GM23338 (cell line): ENCODE measurements around the gene ROS1. TPM values are rescaled to one million over a fixed set of nuclear protein-coding genes. Genes with fewer than 3 reads are reported as not detected.

Experiments used
- ATAC-seq: fragments of 200-7000 bp; cut with Tn5 transposase; 3 replicates; pipeline ENCODE4 v1.9.1; 2020
- DNase-seq: peaks from one replicate; pipeline ENCODE4 v3.0.0-alpha.2; 2015; ENCODE audit warnings: low spot score
- H2AFZ ChIP-seq: fragments of 200-600 bp; sonication (generic); 2 replicates; pipeline ENCODE4 v1.8.0; 2016; ENCODE audit warnings: antibody characterized with exemption, mild to moderate bottlenecking, moderate library complexity
- H3F3A ChIP-seq: fragments of 200-600 bp; sonication (generic); replicated peaks from 2 replicates; pipeline ENCODE4 v1.8.0; 2017; ENCODE audit warnings: antibody characterized with exemption, mixed run types, low read depth
- H3K27ac ChIP-seq: fragments of 200-600 bp; sonication (generic); 2 replicates; pipeline ENCODE4 v1.6.1; 2016; ENCODE audit warnings: low read depth
- H3K27me3 ChIP-seq: fragments of 200-600 bp; sonication (generic); 2 replicates; pipeline ENCODE4 v1.8.0; 2016; ENCODE audit warnings: mild to moderate bottlenecking, mixed run types, moderate library complexity; ENCODE audit not compliant: insufficient read depth
- H3K36me3 ChIP-seq: fragments of 200-600 bp; sonication (generic); 2 replicates; pipeline ENCODE4 v1.8.0; 2016; ENCODE audit warnings: mild to moderate bottlenecking; ENCODE audit not compliant: insufficient read depth
- H3K4me1 ChIP-seq: fragments of 200-600 bp; sonication (generic); 2 replicates; pipeline ENCODE4 v1.8.0; 2016; ENCODE audit warnings: mild to moderate bottlenecking, moderate library complexity; ENCODE audit not compliant: insufficient read depth
- H3K4me2 ChIP-seq: fragments of 200-600 bp; sonication (generic); 2 replicates; pipeline ENCODE4 v1.7.1; 2017; ENCODE audit warnings: mixed run types
- H3K4me3 ChIP-seq: fragments of 200-600 bp; sonication (generic); 2 replicates; pipeline ENCODE4 v1.6.1; 2016; ENCODE audit warnings: mixed run types
- H3K79me2 ChIP-seq: fragments of 200-600 bp; sonication (generic); replicated peaks from 2 replicates; pipeline ENCODE4 v1.8.0; 2017; ENCODE audit warnings: mild to moderate bottlenecking; ENCODE audit not compliant: insufficient read depth
- H3K9me2 ChIP-seq: fragments of 200-600 bp; sonication (generic); 2 replicates; pipeline ENCODE4 v1.8.0; 2017; ENCODE audit not compliant: insufficient read depth
- H4K20me1 ChIP-seq: fragments of 200-600 bp; sonication (generic); replicated peaks from 2 replicates; pipeline ENCODE4 v1.8.0; 2017; ENCODE audit warnings: mild to moderate bottlenecking; ENCODE audit not compliant: insufficient read depth
- H3K27ac Mint-ChIP-seq: 2 replicates; pipeline ENCODE4 v1.8.0; 2020; ENCODE audit warnings: inconsistent platforms, mild to moderate bottlenecking, moderate library complexity, mixed read lengths
- H3K27me3 Mint-ChIP-seq: 3 replicates; pipeline ENCODE4 v1.8.0; 2022; ENCODE audit warnings: low read depth, mild to moderate bottlenecking, moderate library complexity, mixed read lengths, inconsistent platforms; ENCODE audit not compliant: insufficient read depth, poor library complexity
- H3K36me3 Mint-ChIP-seq: 3 replicates; pipeline ENCODE4 v1.8.0; 2021; ENCODE audit warnings: low read depth, mild to moderate bottlenecking, inconsistent platforms, moderate library complexity, mixed read lengths
- H3K4me1 Mint-ChIP-seq: 3 replicates; pipeline ENCODE4 v1.8.0; 2020; ENCODE audit warnings: mild to moderate bottlenecking, inconsistent platforms, mixed read lengths
- H3K4me3 Mint-ChIP-seq: 3 replicates; pipeline ENCODE4 v1.8.0; 2021; ENCODE audit warnings: moderate library complexity, mild to moderate bottlenecking, inconsistent platforms, mixed read lengths
- H3K9me3 Mint-ChIP-seq: 3 replicates; pipeline ENCODE4 v1.8.0; 2020; ENCODE audit warnings: moderate library complexity, mild to moderate bottlenecking, inconsistent platforms, mixed read lengths
- CREB1 ChIP-seq: fragments of 250-450 bp; sonication (Bioruptor Pico); IDR thresholded peaks from 2 replicates; pipeline ENCODE4 v1.5.0; 2020; ENCODE audit warnings: low read depth, mild to moderate bottlenecking, moderate library complexity
- JUNB ChIP-seq: IDR thresholded peaks from one replicate; pipeline ENCODE4 v1.6.1; 2016; ENCODE audit warnings: antibody characterized with exemption; ENCODE audit not compliant: unreplicated experiment
- POLR2AphosphoS5 ChIP-seq: IDR thresholded peaks from 2 replicates; pipeline ENCODE4 v1.6.1; 2016; ENCODE audit warnings: antibody characterized with exemption, low read depth
- ZNF114 ChIP-seq: fragments of 250-450 bp; sonication (Bioruptor Pico); IDR thresholded peaks from 2 replicates; pipeline ENCODE4 v1.5.0; 2020; ENCODE audit warnings: mild to moderate bottlenecking, moderate library complexity
- ZNF331 ChIP-seq: fragments of 250-450 bp; sonication (Bioruptor Pico); IDR thresholded peaks from 2 replicates; pipeline ENCODE4 v1.5.0; 2020; ENCODE audit warnings: low read depth, mild to moderate bottlenecking, moderate library complexity
- polyA plus RNA-seq: library from polyadenylated mRNA; unstranded; fragments of >200 nt; fragmentation: Nextera tagmentation; extraction: Ambion mirVana; gene quantifications from 2 replicates; pipeline ENCODE4 v1.2.1, GENCODE V29; 2016
- total RNA-seq: library from RNA; depleted of rRNA; stranded (reverse); fragments of >200 nt; shearing (Covaris generic); gene quantifications from 2 replicates; pipeline ENCODE4 v1.2.3, GENCODE V29; 2014
- TF ChIP-seq, protein P1 (sequence below), 2 experiments: fragments of 200-600 bp in 1 of 2; sonication (generic) in 1 of 2; conservative IDR thresholded peaks; 2 replicates each; pipeline versions ENCODE4 v1.5.1 to v1.6.1; 2016 to 2017; ENCODE audit warnings: antibody characterized with exemption in 2 of 2, low read depth in 2 of 2, mild to moderate bottlenecking in 2 of 2, moderate library complexity in 1 of 2
- TF ChIP-seq, protein P2 (sequence below): IDR thresholded peaks from 2 replicates; pipeline ENCODE4 v1.6.1; 2016; ENCODE audit warnings: antibody characterized with exemption
- TF ChIP-seq, protein P3 (sequence below): IDR thresholded peaks from one replicate; pipeline ENCODE4 v1.6.1; 2018; ENCODE audit warnings: antibody characterized with exemption; ENCODE audit not compliant: unreplicated experiment

ROS1 gene
- total and polyA plus RNA-seq, 2 experiments from 2014 or later: not detected

DNA sequence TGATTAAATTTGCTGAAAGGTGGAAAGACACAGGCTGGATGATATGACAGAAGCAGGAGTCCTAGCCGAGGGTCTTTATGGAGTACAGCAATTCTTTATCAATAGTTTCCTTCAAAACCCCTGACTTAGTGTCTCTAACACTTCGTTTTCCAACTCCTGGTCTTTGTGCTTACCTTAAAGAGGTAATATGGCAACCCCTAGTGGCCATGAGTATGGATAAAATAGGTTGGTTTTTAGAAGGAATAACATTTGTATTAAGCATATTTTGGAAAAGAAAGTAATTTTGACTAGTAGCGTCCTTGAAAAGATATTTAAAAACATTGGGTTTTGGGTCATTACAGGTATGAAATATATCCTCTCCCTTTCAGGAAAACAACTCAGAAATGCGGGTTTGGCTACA is 108.5 kb downstream of the ROS1 start:
- H3F3A ChIP-seq: no peaks in the 10 kb centered on the region
- no peaks in the 10 kb centered on the region for H3K79me2 ChIP-seq
- H3K4me2 ChIP-seq: no peak overlapping the region
- no peak overlapping the region for H3K27ac Mint-ChIP-seq
- H3K4me3 Mint-ChIP-seq: no peak overlapping the region
- H3K36me3 Mint-ChIP-seq: no peaks in the 10 kb centered on the region
- H3K4me3 ChIP-seq: no peak overlapping the region
- ATAC-seq (peak; percentile 79), DNase-seq (peak; percentile 76)
- no peaks in the 10 kb centered on the region for H3K4me1 Mint-ChIP-seq
- H3K27me3 ChIP-seq: no peaks in the 10 kb centered on the region
- H3K36me3 ChIP-seq: no peaks in the 10 kb centered on the region
- no peaks in the 10 kb centered on the region for H4K20me1 ChIP-seq
- no peaks in the 10 kb centered on the region for H3K9me3 Mint-ChIP-seq
- no peak overlapping the region for H2AFZ ChIP-seq
- H3K4me1 ChIP-seq: peaks cover 4% of the 10 kb centered on the region; the same call in 1 of the 2 replicates
- H3K27me3 Mint-ChIP-seq: peaks cover 2% of the 10 kb centered on the region
- H3K9me2 ChIP-seq: no peaks in the 10 kb centered on the region
- no peak overlapping the region for H3K27ac ChIP-seq
- TF ChIP-seq JUNB (no peak), POLR2AphosphoS5 (no peak), ZNF331 (CRISPR knock-in tag) (no peak)
- TF ChIP-seq, protein P1, sequence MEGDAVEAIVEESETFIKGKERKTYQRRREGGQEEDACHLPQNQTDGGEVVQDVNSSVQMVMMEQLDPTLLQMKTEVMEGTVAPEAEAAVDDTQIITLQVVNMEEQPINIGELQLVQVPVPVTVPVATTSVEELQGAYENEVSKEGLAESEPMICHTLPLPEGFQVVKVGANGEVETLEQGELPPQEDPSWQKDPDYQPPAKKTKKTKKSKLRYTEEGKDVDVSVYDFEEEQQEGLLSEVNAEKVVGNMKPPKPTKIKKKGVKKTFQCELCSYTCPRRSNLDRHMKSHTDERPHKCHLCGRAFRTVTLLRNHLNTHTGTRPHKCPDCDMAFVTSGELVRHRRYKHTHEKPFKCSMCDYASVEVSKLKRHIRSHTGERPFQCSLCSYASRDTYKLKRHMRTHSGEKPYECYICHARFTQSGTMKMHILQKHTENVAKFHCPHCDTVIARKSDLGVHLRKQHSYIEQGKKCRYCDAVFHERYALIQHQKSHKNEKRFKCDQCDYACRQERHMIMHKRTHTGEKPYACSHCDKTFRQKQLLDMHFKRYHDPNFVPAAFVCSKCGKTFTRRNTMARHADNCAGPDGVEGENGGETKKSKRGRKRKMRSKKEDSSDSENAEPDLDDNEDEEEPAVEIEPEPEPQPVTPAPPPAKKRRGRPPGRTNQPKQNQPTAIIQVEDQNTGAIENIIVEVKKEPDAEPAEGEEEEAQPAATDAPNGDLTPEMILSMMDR (conservative IDR thresholded peaks at IDR 0.05; ENCODE audit: low read depth in 2 of 2): peak; percentile 75 to 77
- TF ChIP-seq, protein P2, sequence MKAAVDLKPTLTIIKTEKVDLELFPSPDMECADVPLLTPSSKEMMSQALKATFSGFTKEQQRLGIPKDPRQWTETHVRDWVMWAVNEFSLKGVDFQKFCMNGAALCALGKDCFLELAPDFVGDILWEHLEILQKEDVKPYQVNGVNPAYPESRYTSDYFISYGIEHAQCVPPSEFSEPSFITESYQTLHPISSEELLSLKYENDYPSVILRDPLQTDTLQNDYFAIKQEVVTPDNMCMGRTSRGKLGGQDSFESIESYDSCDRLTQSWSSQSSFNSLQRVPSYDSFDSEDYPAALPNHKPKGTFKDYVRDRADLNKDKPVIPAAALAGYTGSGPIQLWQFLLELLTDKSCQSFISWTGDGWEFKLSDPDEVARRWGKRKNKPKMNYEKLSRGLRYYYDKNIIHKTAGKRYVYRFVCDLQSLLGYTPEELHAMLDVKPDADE: no peak

- no peaks in the 10 kb centered on the region for H3K9me3 Mint-ChIP-seq
Measured at GRCh38 chr6:117311726-117312125, 114.0 kb downstream of the ROS1 start.

More at GRCh38 chr6:117311726-117312125, 114.0 kb downstream of the ROS1 start:
- Histone ChIP-seq H2AFZ (no peak overlapping the region; the same call in 1 of the 2 replicates), H3K4me3 (no peak overlapping the region), H4K20me1 (no peaks in the 10 kb centered on the region), H3K27me3 (no peaks in the 10 kb centered on the region), H3K79me2 (no peaks in the 10 kb centered on the region), H3F3A (no peaks in the 10 kb centered on the region), H3K4me2 (no peak overlapping the region), H3K4me1 (no peaks in the 10 kb centered on the region), H3K9me2 (no peaks in the 10 kb centered on the region), H3K27ac (no peak overlapping the region), H3K36me3 (no peaks in the 10 kb centered on the region)
- H3K36me3 Mint-ChIP-seq: no peaks in the 10 kb centered on the region
- peaks cover 2% of the 10 kb centered on the region for H3K27me3 Mint-ChIP-seq
- DNase-seq (no peak), ATAC-seq (no peak)
- H3K4me3 Mint-ChIP-seq: no peak overlapping the region
- H3K4me1 Mint-ChIP-seq: peaks cover 9% of the 10 kb centered on the region
- no peak overlapping the region for H3K27ac Mint-ChIP-seq
- TF ChIP-seq ZNF114 (CRISPR knock-in tag): no peak
- no peak for TF ChIP-seq CREB1 (CRISPR knock-in tag)
- TF ChIP-seq, protein P3, sequence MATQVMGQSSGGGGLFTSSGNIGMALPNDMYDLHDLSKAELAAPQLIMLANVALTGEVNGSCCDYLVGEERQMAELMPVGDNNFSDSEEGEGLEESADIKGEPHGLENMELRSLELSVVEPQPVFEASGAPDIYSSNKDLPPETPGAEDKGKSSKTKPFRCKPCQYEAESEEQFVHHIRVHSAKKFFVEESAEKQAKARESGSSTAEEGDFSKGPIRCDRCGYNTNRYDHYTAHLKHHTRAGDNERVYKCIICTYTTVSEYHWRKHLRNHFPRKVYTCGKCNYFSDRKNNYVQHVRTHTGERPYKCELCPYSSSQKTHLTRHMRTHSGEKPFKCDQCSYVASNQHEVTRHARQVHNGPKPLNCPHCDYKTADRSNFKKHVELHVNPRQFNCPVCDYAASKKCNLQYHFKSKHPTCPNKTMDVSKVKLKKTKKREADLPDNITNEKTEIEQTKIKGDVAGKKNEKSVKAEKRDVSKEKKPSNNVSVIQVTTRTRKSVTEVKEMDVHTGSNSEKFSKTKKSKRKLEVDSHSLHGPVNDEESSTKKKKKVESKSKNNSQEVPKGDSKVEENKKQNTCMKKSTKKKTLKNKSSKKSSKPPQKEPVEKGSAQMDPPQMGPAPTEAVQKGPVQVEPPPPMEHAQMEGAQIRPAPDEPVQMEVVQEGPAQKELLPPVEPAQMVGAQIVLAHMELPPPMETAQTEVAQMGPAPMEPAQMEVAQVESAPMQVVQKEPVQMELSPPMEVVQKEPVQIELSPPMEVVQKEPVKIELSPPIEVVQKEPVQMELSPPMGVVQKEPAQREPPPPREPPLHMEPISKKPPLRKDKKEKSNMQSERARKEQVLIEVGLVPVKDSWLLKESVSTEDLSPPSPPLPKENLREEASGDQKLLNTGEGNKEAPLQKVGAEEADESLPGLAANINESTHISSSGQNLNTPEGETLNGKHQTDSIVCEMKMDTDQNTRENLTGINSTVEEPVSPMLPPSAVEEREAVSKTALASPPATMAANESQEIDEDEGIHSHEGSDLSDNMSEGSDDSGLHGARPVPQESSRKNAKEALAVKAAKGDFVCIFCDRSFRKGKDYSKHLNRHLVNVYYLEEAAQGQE: no peak
- TF ChIP-seq, protein P2: no peak
